GM10248 (cell line): ENCODE measurements around the gene TMEM107.
A peak's percentile ranks its signal among the peaks of the same experiment; 100 is the strongest.

ENCODE experiments used
- CTCF ChIA-PET: fragments of 300-600 bp; sonication (Branson Sonifier 250); formaldehyde crosslinking; extraction: SDS; loops from one replicate; lab custom pipeline; 2021; ENCODE audit warnings: antibody characterized with exemption; lab: Yijun Ruan, JAX
- POLR2A ChIA-PET: fragments of 350-650 bp; sonication (Branson Sonifier 250); formaldehyde crosslinking; extraction: SDS; loops from one replicate; lab custom pipeline; 2020; ENCODE audit warnings: antibody characterized with exemption; lab: Yijun Ruan, JAX
- DNase-seq: peaks from one replicate; pipeline ENCODE4 v3.0.0; 2012; ENCODE audit errors: extremely low spot score
- TF ChIP-seq, protein P1 (sequence below): IDR thresholded peaks from 2 replicates; pipeline ENCODE4 v1.5.1; 2012; ENCODE audit warnings: mild to moderate bottlenecking, low read depth; ENCODE audit errors: extremely low read depth, missing control alignments, control extremely low read depth

The TMEM107 gene

DNA sequence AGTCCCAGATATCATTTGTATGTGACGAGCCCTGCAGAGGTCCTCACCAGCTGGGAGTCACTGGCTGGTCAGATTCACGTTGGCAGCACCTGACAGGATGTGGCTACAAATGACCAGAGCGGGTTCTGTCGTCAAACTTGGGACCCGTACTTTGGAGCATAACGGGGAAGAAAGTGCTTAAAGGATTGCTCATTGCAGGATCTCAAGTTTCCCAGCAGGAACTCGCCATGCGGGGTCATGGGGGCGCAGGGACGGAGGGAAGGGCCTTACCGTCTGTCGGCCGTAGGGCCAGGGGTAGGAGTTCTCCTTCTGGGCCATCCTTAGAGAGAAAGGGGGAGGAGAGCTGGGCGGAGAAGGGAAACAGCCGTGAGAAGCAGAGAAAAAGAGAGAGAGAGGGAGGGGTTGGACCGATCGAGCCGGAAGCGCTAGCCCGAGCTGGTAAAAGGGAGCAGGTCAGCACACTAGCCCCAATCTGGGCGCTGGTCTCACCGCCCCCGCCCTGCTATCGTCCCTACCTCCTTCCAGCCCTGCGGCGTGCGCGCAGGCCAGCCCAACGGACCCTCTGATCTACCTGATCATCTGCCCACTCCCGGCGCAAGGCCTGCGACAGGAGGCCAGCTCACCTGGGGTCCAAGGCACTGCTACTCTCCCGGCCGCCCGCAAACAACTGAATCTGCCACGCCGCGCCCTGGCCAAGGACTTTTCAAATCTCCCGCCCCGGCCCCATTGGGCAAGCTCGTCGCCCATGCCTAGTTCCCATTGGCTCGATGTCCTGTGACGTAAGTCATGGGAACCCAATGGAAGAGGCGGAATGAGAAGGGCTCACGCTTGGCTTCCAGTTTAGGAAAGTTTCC lies 34.0 kb upstream of the TMEM107 start, which contains the start of gene AURKB:
AURKB (minus strand) TSS at position 669 of the 854 bp plus-strand sequence; CDS start at position 318, 351 bp downstream.
- TF ChIP-seq, protein P1, sequence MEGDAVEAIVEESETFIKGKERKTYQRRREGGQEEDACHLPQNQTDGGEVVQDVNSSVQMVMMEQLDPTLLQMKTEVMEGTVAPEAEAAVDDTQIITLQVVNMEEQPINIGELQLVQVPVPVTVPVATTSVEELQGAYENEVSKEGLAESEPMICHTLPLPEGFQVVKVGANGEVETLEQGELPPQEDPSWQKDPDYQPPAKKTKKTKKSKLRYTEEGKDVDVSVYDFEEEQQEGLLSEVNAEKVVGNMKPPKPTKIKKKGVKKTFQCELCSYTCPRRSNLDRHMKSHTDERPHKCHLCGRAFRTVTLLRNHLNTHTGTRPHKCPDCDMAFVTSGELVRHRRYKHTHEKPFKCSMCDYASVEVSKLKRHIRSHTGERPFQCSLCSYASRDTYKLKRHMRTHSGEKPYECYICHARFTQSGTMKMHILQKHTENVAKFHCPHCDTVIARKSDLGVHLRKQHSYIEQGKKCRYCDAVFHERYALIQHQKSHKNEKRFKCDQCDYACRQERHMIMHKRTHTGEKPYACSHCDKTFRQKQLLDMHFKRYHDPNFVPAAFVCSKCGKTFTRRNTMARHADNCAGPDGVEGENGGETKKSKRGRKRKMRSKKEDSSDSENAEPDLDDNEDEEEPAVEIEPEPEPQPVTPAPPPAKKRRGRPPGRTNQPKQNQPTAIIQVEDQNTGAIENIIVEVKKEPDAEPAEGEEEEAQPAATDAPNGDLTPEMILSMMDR = no peak
- ChIA-PET CTCF (interaction anchor here (1.0 to 4.2 kb wide), 7 partner anchors 9 to 34 kb away, joined by 3 to 18 read pairs (median 4); partner anchors contain the start of gene BORCS6), POLR2A (interaction anchor here (0.7 to 2.0 kb wide), 9 partner anchors 8 to 73 kb away, joined by 3 to 18 read pairs (median 5); partner anchors contain the start of gene BORCS6)
- DNase-seq = peak; percentile 96

DNA sequence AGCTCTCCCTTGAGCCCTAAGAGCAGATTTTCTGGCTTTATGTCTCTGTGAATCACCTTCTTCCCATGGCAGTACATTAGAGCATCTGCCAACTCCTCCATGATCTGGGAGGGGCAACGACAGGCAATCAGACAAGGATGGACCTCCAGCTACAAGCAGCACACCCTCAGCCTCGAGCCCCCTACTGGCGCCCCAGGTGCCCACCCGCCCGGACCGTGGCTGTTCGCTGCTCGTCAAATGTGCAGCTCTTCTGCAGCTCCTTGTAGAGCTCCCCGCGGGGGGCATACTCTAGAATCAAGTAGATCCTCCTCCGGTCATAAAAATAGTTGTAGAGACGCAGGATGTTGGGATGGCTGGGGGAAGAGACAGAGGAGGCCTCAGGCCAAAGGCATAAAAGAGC lies 30.4 kb upstream of the TMEM107 start:
- ChIA-PET CTCF (interaction anchor here (0.9 to 1.2 kb wide), 2 partner anchors 15 to 85 kb away, joined by 3 read pairs; no protein-coding TSS in a partner anchor), POLR2A (no interaction called here)
- TF ChIP-seq, protein P1 = no peak
- DNase-seq = no peak

DNA sequence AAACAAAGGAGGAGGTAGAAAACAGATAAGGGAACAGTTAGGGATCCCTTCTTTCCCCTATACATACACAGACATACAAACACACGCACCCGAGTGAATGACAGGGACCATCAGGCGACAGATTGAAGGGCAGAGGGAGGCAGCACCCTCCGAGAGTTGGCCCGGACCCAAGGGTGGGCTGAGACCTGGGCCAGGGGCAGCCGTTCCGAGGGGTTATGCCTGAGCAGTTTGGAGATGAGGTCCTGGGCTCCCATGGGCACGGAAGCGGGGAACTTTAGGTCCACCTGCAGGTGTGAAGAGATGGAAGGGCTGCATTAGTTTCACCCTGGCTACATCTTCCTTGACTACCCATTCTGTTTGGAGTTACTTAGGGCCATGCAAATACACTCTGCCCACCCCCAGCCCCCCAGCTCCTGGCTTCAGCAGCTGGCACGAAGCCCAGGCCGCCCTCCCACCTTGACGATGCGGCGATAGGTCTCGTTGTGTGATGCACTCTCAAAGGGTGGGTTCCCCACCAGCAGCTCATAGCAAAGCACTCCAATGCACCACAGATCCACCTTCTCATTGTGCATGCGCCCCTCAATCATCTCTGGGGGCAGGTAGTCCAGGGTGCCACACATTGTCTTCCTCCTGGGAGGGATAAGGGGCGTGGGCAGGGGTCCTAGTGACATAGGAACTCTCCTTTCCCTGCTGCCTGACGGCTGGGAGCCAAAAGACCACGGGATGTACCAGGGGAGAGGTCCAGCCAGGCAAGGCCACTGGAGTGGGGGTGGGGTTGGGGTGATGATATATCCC lies 28.8 kb upstream of the TMEM107 start:
- POLR2A ChIA-PET = interaction anchor here (0.6 kb wide), 1 partner anchor 171 kb away, joined by 3 read pairs; no protein-coding TSS in a partner anchor
- no peak for DNase-seq
- TF ChIP-seq, protein P1 = no peak
- CTCF ChIA-PET = interaction anchor here (1.0 to 1.1 kb wide), 2 partner anchors 11 to 15 kb away, joined by 3 read pairs; partner anchors contain the start of gene BORCS6

DNA sequence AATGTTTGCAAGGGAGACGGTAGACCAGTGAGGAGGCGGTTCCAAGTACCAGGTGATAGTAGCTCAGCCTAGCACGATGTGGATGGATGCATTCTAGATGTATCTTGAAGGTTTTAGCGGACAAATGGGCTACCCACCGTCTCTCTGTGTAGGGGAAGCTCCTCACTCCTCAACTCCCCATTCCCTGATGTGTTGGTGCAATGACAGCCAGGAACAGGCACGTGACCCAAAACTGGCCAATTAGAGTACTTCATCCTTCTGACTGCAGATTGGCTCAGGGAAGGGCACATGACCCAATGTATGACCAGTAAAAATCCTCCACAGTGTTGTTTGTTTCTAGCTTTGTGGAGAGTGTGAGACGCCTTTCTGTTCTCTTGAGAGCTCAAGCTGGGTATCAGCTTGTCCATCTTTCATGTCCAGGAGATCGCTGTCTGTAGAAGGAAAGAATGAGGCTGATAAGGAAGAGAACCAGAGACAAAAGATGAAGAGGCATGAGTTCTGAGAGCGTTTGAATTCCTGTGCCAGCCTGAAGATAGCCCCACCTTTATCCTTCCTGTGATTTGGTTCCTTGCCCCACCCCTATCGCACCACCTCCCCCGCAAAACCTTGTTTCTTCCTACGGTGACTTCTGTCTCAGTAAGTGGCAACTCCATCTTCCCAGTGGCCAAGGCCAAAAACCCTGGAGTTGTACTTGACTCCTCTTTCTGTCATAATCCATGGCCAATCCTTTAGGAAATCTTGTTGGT lies 16.1 kb upstream of the TMEM107 start:
- ChIA-PET CTCF (interaction anchor here (0.6 to 2.7 kb wide), 8 partner anchors 7 to 119 kb away, joined by 3 to 13 read pairs (median 4); partner anchors contain the start of gene ALOXE3), POLR2A (interaction anchor here (0.8 to 1.7 kb wide), 5 partner anchors 17 to 97 kb away, joined by 3 to 9 read pairs (median 5); partner anchors contain the start of gene RANGRF)
- TF ChIP-seq, protein P1 = no peak
- DNase-seq = peak; percentile 71

DNA sequence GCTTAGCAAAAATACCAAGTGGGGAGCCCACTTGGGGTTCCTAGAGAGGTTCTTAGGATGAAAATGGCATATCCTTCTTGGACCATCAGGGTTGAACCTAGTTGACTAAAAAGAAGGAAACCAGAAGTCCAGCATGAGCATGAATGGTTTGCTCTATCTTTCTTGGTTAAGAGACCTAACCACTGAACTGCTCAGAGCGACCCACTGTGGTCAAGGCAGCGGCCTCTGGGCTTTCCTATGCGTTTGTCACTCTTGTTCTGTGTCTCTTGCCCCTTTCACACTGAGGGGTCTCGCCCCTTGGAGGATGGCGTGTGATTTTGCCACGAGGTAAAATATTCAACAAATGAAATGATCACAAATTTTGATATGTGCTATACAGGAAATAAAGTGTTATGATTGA lies 14.3 kb upstream of the TMEM107 start:
- DNase-seq = no peak
- ChIA-PET POLR2A (interaction anchor here (0.5 to 6.1 kb wide), 12 partner anchors 7 to 58 kb away, joined by 3 to 89 read pairs (median 4); partner anchors contain the start of genes AURKB and CTC1), CTCF (interaction anchor here (0.7 to 4.3 kb wide), 12 partner anchors 10 to 130 kb away, joined by 3 to 30 read pairs (median 3); partner anchors contain the start of gene HES7)
- TF ChIP-seq, protein P1 = no peak
